GM23338 (cell line): ENCODE results near the gene MAD2L2. TPM values are rescaled to one million over a fixed set of nuclear protein-coding genes. Genes with fewer than 3 reads are reported as not detected.

Experiments
- ATAC-seq: fragments of 200-7000 bp; cut with Tn5 transposase; 3 replicates; pipeline ENCODE4 v1.9.1; 2020
- DNase-seq: peaks from one replicate; pipeline ENCODE4 v3.0.0-alpha.2; 2015; ENCODE audit warnings: low spot score
- H2AFZ ChIP-seq: fragments of 200-600 bp; sonication (generic); 2 replicates; pipeline ENCODE4 v1.8.0; 2016; ENCODE audit warnings: antibody characterized with exemption, mild to moderate bottlenecking, moderate library complexity
- H3F3A ChIP-seq: fragments of 200-600 bp; sonication (generic); replicated peaks from 2 replicates; pipeline ENCODE4 v1.8.0; 2017; ENCODE audit warnings: antibody characterized with exemption, mixed run types, low read depth
- H3K27ac ChIP-seq: fragments of 200-600 bp; sonication (generic); 2 replicates; pipeline ENCODE4 v1.6.1; 2016; ENCODE audit warnings: low read depth
- H3K27me3 ChIP-seq: fragments of 200-600 bp; sonication (generic); 2 replicates; pipeline ENCODE4 v1.8.0; 2016; ENCODE audit warnings: mild to moderate bottlenecking, mixed run types, moderate library complexity; ENCODE audit not compliant: insufficient read depth
- H3K36me3 ChIP-seq: fragments of 200-600 bp; sonication (generic); 2 replicates; pipeline ENCODE4 v1.8.0; 2016; ENCODE audit warnings: mild to moderate bottlenecking; ENCODE audit not compliant: insufficient read depth
- H3K4me1 ChIP-seq: fragments of 200-600 bp; sonication (generic); 2 replicates; pipeline ENCODE4 v1.8.0; 2016; ENCODE audit warnings: mild to moderate bottlenecking, moderate library complexity; ENCODE audit not compliant: insufficient read depth
- H3K4me2 ChIP-seq: fragments of 200-600 bp; sonication (generic); 2 replicates; pipeline ENCODE4 v1.7.1; 2017; ENCODE audit warnings: mixed run types
- H3K4me3 ChIP-seq: fragments of 200-600 bp; sonication (generic); 2 replicates; pipeline ENCODE4 v1.6.1; 2016; ENCODE audit warnings: mixed run types
- H3K79me2 ChIP-seq: fragments of 200-600 bp; sonication (generic); replicated peaks from 2 replicates; pipeline ENCODE4 v1.8.0; 2017; ENCODE audit warnings: mild to moderate bottlenecking; ENCODE audit not compliant: insufficient read depth
- H3K9me2 ChIP-seq: fragments of 200-600 bp; sonication (generic); 2 replicates; pipeline ENCODE4 v1.8.0; 2017; ENCODE audit not compliant: insufficient read depth
- H4K20me1 ChIP-seq: fragments of 200-600 bp; sonication (generic); replicated peaks from 2 replicates; pipeline ENCODE4 v1.8.0; 2017; ENCODE audit warnings: mild to moderate bottlenecking; ENCODE audit not compliant: insufficient read depth
- H3K27ac Mint-ChIP-seq: 2 replicates; pipeline ENCODE4 v1.8.0; 2020; ENCODE audit warnings: inconsistent platforms, mild to moderate bottlenecking, moderate library complexity, mixed read lengths
- H3K27me3 Mint-ChIP-seq: 3 replicates; pipeline ENCODE4 v1.8.0; 2022; ENCODE audit warnings: low read depth, mild to moderate bottlenecking, moderate library complexity, mixed read lengths, inconsistent platforms; ENCODE audit not compliant: insufficient read depth, poor library complexity
- H3K36me3 Mint-ChIP-seq: 3 replicates; pipeline ENCODE4 v1.8.0; 2021; ENCODE audit warnings: low read depth, mild to moderate bottlenecking, inconsistent platforms, moderate library complexity, mixed read lengths
- H3K4me1 Mint-ChIP-seq: 3 replicates; pipeline ENCODE4 v1.8.0; 2020; ENCODE audit warnings: mild to moderate bottlenecking, inconsistent platforms, mixed read lengths
- H3K4me3 Mint-ChIP-seq: 3 replicates; pipeline ENCODE4 v1.8.0; 2021; ENCODE audit warnings: moderate library complexity, mild to moderate bottlenecking, inconsistent platforms, mixed read lengths
- H3K9me3 Mint-ChIP-seq: 3 replicates; pipeline ENCODE4 v1.8.0; 2020; ENCODE audit warnings: moderate library complexity, mild to moderate bottlenecking, inconsistent platforms, mixed read lengths
- CTCF ChIP-seq, 2 experiments: fragments of 200-600 bp in 1 of 2; sonication (generic) in 1 of 2; conservative IDR thresholded peaks; 2 replicates each; pipeline versions ENCODE4 v1.5.1 to v1.6.1; 2016 to 2017; ENCODE audit warnings: antibody characterized with exemption in 2 of 2, low read depth in 2 of 2, mild to moderate bottlenecking in 2 of 2, moderate library complexity in 1 of 2
- ETS1 ChIP-seq: IDR thresholded peaks from 2 replicates; pipeline ENCODE4 v1.6.1; 2016; ENCODE audit warnings: antibody characterized with exemption
- EZH2 ChIP-seq: fragments of 200-600 bp; sonication (generic); IDR thresholded peaks from one replicate; pipeline ENCODE4 v1.8.0; 2017; ENCODE audit warnings: antibody characterized with exemption, mild to moderate bottlenecking, low read depth; ENCODE audit not compliant: unreplicated experiment
- EZH2phosphoT487 ChIP-seq: fragments of 200-600 bp; sonication (generic); IDR thresholded peaks from one replicate; pipeline ENCODE4 v1.8.1; 2018; ENCODE audit warnings: antibody characterized with exemption; ENCODE audit not compliant: unreplicated experiment
- JUNB ChIP-seq: IDR thresholded peaks from one replicate; pipeline ENCODE4 v1.6.1; 2016; ENCODE audit warnings: antibody characterized with exemption; ENCODE audit not compliant: unreplicated experiment
- NANOG ChIP-seq: IDR thresholded peaks from 2 replicates; pipeline ENCODE4 v1.6.1; 2016; ENCODE audit warnings: antibody characterized with exemption, borderline replicate concordance
- POLR2AphosphoS5 ChIP-seq: IDR thresholded peaks from 2 replicates; pipeline ENCODE4 v1.6.1; 2016; ENCODE audit warnings: antibody characterized with exemption, low read depth
- REST ChIP-seq: IDR thresholded peaks from one replicate; pipeline ENCODE4 v1.6.1; 2018; ENCODE audit warnings: antibody characterized with exemption; ENCODE audit not compliant: unreplicated experiment
- STAT1 ChIP-seq: IDR thresholded peaks from one replicate; pipeline ENCODE4 v1.6.1; 2016; ENCODE audit warnings: antibody characterized with exemption; ENCODE audit not compliant: unreplicated experiment
- ZNF114 ChIP-seq: fragments of 250-450 bp; sonication (Bioruptor Pico); IDR thresholded peaks from 2 replicates; pipeline ENCODE4 v1.5.0; 2020; ENCODE audit warnings: mild to moderate bottlenecking, moderate library complexity
- polyA plus RNA-seq: library from polyadenylated mRNA; unstranded; fragments of >200 nt; fragmentation: Nextera tagmentation; extraction: Ambion mirVana; gene quantifications from 2 replicates; pipeline ENCODE4 v1.2.1, GENCODE V29; 2016
- total RNA-seq: library from RNA; depleted of rRNA; stranded (reverse); fragments of >200 nt; shearing (Covaris generic); gene quantifications from 2 replicates; pipeline ENCODE4 v1.2.3, GENCODE V29; 2014

Gene MAD2L2
- total and polyA plus RNA-seq, 2 experiments from 2014 or later = 498 to 552 TPM

DNA sequence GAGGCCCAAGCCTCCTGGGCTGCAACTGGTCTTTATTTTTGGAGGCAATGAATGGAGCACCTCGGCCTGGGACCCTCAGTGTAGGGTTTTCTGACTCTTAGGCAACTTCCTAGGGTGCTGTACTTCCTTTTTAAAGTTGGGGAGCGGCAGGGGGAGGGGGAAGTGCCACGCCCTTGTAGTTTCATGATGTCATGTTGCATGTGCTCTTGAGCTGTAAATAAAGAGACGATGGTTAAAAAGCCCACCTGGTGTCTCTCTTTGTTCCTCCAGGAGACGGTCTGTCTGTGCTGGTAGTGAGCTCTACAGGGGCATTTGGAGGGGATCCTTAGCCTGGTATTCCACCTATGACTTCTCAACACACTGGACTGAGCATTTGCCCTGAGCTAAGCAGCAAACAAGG, 44.7 kb upstream of the MAD2L2 start:
- H3K79me2 ChIP-seq = no peaks in the 10 kb centered on the region
- H3K27ac Mint-ChIP-seq = peak overlapping the region; percentile 59; the same call in 1 of the 2 replicates

More for the DNA sequence above, 44.7 kb upstream of the MAD2L2 start:
- no peaks in the 10 kb centered on the region for H3K9me3 Mint-ChIP-seq
- no peak overlapping the region for H2AFZ ChIP-seq
- no peaks in the 10 kb centered on the region for H3K36me3 Mint-ChIP-seq
- H3K4me3 ChIP-seq = no peak overlapping the region
- H3K27me3 ChIP-seq = no peaks in the 10 kb centered on the region
- no peak for TF ChIP-seq REST
- TF ChIP-seq POLR2AphosphoS5 = no peak
- TF ChIP-seq STAT1 = no peak
- no peak for TF ChIP-seq ETS1
- TF ChIP-seq EZH2 = no peak
- TF ChIP-seq JUNB = no peak
- TF ChIP-seq NANOG = no peak
- TF ChIP-seq EZH2phosphoT487 = no peak
- no peak for TF ChIP-seq ZNF114 (CRISPR knock-in tag)
- TF ChIP-seq CTCF (conservative IDR thresholded peaks at IDR 0.05; ENCODE audit: low read depth in 2 of 2) = no peak
- H3K4me1 ChIP-seq = peaks cover 25% of the 10 kb centered on the region
- peaks cover 34% of the 10 kb centered on the region for H3K4me1 Mint-ChIP-seq
- peaks cover 6% of the 10 kb centered on the region for H3K27me3 Mint-ChIP-seq
- no peak overlapping the region for H3K4me3 Mint-ChIP-seq
- DNase-seq (no peak), ATAC-seq (peak; percentile 58)
- peak overlapping the region; percentile 41; the same call in 1 of the 2 replicates for H3K27ac ChIP-seq
- H3F3A ChIP-seq = peaks cover 11% of the 10 kb centered on the region
- H4K20me1 ChIP-seq = no peaks in the 10 kb centered on the region
- H3K9me2 ChIP-seq = no peaks in the 10 kb centered on the region
- no peaks in the 10 kb centered on the region; the same call in 1 of the 2 replicates for H3K36me3 ChIP-seq
- H3K4me2 ChIP-seq = 0 out of 2 replicates have a peak overlapping the region, but pooled peaks have one; percentile 34
